SU-DHL-6 (cell line): ENCODE data around the gene DACH1.

Source experiments
- CTCF ChIP-seq: fragments of 200-600 bp; sonication (generic); IDR thresholded peaks from one replicate; pipeline ENCODE4 v1.5.1; 2017; ENCODE audit warnings: antibody characterized with exemption, mild to moderate bottlenecking, low read length, moderate library complexity; ENCODE audit not compliant: insufficient read depth, poor library complexity, severe bottlenecking
- EZH2phosphoT487 ChIP-seq: fragments of 200-600 bp; sonication (generic), shearing (Covaris generic); conservative IDR thresholded peaks from 2 replicates; pipeline ENCODE4 v1.6.1; 2018; ENCODE audit warnings: mild to moderate bottlenecking, antibody characterized with exemption, low read length, moderate library complexity, mixed read lengths

GRCh38 chr13:71448080-71448630 lies 418.8 kb downstream of the DACH1 start:
- TF ChIP-seq CTCF = no peak
- no peak for TF ChIP-seq EZH2phosphoT487
